Ishikawa (cell line): ENCODE measurements around the gene RHEX.

Source experiments
- CEBPB ChIP-seq: IDR thresholded peaks from 2 replicates; pipeline ENCODE4 v1.6.1; 2012
- CREB1 ChIP-seq: IDR thresholded peaks from 2 replicates; pipeline ENCODE4 v1.6.1; 2012; ENCODE audit warnings: low read depth
- EGR1 ChIP-seq: IDR thresholded peaks from 2 replicates; pipeline ENCODE4 v1.6.1; 2012
- EP300 ChIP-seq: IDR thresholded peaks from 2 replicates; pipeline ENCODE4 v1.6.1; 2012; ENCODE audit warnings: borderline replicate concordance
- FOXM1 ChIP-seq: IDR thresholded peaks from 2 replicates; pipeline ENCODE4 v1.6.1; 2012; ENCODE audit warnings: low read depth, borderline replicate concordance
- MAX ChIP-seq: IDR thresholded peaks from 2 replicates; pipeline ENCODE4 v1.6.1; 2012
- NFIC ChIP-seq: IDR thresholded peaks from 2 replicates; pipeline ENCODE4 v1.6.1; 2012
- RAD21 ChIP-seq: IDR thresholded peaks from 2 replicates; pipeline ENCODE4 v1.6.1; 2012; ENCODE audit warnings: low read depth
- REST ChIP-seq: IDR thresholded peaks from 2 replicates; pipeline ENCODE4 v1.6.1; 2012; ENCODE audit warnings: low read depth, mild to moderate bottlenecking
- TAF1 ChIP-seq: IDR thresholded peaks from 2 replicates; pipeline ENCODE4 v1.6.1; 2012; ENCODE audit warnings: low read depth, mild to moderate bottlenecking
- TCF12 ChIP-seq: IDR thresholded peaks from 2 replicates; pipeline ENCODE4 v1.6.1; 2012; ENCODE audit warnings: low read depth
- TEAD4 ChIP-seq: IDR thresholded peaks from 2 replicates; pipeline ENCODE4 v1.6.1; 2012
- YY1 ChIP-seq: IDR thresholded peaks from 2 replicates; pipeline ENCODE4 v1.6.1; 2012; ENCODE audit warnings: low read depth
- ZBTB7A ChIP-seq: IDR thresholded peaks from 2 replicates; pipeline ENCODE4 v1.6.1; 2012; ENCODE audit warnings: low read depth
- TF ChIP-seq, protein P1 (sequence below): IDR thresholded peaks from 2 replicates; pipeline ENCODE4 v1.6.1; 2012

Gene RHEX

GRCh38 chr1:206074839-206075238, 21.9 kb downstream of the RHEX start:
- no peak for TF ChIP-seq CEBPB

GRCh38 chr1:206075786-206076755, 23.1 kb downstream of the RHEX start:
- no peak for TF ChIP-seq EP300
- no peak for TF ChIP-seq NFIC
- TF ChIP-seq ZBTB7A, result no peak
- TF ChIP-seq TEAD4, result no peak
- TF ChIP-seq TAF1, result no peak

DNA sequence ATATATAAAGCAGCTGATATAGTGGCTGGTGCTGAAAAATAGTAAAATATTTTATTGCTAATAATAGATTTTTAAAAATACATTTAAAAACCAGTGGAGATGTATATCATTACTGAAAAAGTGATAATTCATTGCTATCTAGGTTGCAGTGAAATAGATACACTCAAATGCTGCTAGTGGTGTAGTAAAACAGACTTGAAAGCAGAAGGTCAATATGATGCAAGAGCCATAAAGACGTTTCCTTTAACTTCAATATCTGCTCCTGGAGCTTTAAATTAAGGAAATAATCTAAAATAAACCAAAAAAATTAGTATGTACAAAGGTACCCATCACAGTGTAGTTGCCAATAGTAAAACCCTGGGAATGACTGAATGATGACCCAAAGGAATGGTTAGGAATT, 26.2 kb downstream of the RHEX start:
- no peak for TF ChIP-seq TEAD4
- no peak for TF ChIP-seq ZBTB7A

DNA sequence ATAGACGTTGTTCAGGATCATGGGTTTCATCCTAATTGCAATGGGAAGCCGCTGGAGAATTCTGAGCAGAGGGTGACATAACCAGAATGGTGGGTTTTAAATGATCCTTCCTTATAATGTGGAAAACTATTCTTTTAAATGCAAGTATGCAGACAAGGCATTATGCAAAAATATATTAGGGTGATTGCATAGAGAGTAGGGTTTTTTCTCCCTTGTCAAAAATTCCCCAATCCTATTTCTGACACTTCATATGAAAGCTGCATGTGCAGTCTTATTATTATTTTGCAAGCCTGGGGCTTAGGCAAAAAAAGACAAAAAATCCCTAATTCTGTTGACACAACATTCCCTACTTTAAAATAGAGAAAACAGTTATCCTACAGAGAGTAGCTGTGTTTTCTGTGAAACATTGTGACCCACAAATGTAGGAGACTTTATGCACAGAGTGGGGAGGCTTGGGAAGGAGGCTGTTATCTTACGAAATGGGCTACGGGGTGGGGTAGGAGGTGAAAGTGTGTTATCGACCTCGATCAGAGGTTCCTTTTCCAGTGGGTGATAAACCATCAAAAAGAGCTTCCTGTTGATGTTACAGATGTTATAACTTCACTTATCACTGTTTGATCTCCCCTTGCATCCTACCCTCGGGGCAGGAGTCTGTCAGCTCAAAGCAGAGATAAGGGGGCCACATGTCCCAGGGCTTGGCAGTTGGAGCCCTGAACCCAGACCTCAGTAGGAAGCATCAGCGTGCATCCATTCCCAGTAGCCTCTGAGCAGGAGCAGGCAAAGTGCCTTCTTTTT, 27.2 kb downstream of the RHEX start:
- TF ChIP-seq EP300 (no peak), CEBPB (no peak), YY1 (no peak), TCF12 (no peak), TEAD4 (no peak), CREB1 (no peak), NFIC (no peak), EGR1 (no peak), RAD21 (no peak), TAF1 (no peak), FOXM1 (no peak), ZBTB7A (no peak)
- TF ChIP-seq, protein P1, sequence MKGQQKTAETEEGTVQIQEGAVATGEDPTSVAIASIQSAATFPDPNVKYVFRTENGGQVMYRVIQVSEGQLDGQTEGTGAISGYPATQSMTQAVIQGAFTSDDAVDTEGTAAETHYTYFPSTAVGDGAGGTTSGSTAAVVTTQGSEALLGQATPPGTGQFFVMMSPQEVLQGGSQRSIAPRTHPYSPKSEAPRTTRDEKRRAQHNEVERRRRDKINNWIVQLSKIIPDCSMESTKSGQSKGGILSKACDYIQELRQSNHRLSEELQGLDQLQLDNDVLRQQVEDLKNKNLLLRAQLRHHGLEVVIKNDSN, result no peak

DNA sequence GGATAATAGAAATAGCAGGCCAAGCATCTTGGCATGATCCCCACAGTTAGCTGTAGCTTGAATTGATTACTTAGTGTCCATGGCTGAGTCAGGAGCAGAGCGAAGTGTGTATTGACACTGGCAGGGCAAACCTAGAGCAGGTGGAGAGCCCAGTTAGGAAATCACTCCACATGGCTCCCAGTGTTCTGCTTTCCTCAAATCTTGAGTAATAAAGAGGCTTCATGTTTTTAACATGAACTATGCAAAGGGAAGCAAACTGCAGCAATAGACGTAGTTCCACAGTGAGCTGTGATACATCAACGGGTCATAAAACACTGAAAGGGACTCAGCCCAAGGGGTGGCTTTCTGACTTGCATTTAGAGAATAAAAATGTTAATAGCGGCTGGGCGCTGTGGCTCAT, 28.9 kb downstream of the RHEX start:
- no peak for TF ChIP-seq RAD21
- no peak for TF ChIP-seq MAX
- no peak for TF ChIP-seq EGR1
- TF ChIP-seq NFIC, result no peak
- TF ChIP-seq CEBPB, result no peak
- no peak for TF ChIP-seq CREB1
- TF ChIP-seq YY1, result no peak
- no peak for TF ChIP-seq TCF12
- TF ChIP-seq EP300, result no peak
- no peak for TF ChIP-seq FOXM1
- no peak for TF ChIP-seq TEAD4
- TF ChIP-seq ZBTB7A, result no peak
- no peak for TF ChIP-seq REST
- no peak for TF ChIP-seq TAF1
- TF ChIP-seq, protein P1, result no peak

- TF ChIP-seq TCF12 (no peak), EGR1 (no peak), FOXM1 (no peak), CEBPB (no peak), REST (no peak), TAF1 (no peak), MAX (no peak), NFIC (no peak), TEAD4 (no peak), YY1 (no peak), ZBTB7A (no peak), EP300 (no peak)
- TF ChIP-seq, protein P1, result no peak
These were observed 30.1 kb downstream of the RHEX start for GRCh38 chr1:206082831-206083695.
